HG02763 (cell line): ENCODE measurements around the gene NDUFB11.

ENCODE experiments used
- ATAC-seq: cut with Tn5 transposase; IDR thresholded peaks from one replicate; pipeline ENCODE4 v1.9.1; 2021; ENCODE audit warnings: mild to moderate bottlenecking, moderate library complexity; ENCODE audit not compliant: unreplicated experiment

Gene NDUFB11

DNA sequence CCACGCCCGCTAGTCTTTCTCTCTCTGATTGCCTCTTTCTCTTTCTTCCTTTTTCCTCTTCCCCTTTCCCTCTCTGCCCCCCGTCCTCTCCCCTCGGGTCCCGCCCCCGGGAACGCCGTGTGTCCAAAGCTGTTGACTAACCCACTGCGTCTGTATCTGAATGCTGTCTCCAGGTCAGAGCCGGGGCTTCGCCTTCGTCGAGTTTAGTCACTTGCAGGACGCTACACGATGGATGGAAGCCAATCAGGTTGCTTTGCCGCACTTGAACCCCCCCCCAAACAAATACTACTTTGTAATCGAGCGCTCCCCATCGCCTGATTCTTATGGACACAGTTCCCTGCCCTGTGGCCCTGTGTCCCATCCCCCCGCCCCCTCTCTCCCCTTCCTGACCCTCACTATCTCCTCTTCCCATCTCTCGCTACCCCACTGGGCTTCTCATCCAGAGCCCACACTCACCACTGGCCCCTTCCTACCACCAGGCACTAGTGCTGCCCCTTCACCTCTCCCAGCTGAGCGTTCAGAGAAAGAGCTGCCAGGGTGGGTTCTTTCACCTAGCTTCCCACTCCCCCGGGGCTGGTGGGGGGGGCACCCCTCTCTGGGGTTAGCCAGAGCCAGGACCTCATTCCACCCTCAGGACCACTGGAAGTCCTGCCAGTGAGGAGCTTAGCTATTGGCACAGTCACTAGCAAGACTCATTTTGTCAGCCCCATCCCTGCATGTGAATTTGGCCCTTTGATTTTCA, 30.5 kb upstream of the NDUFB11 start:
- ATAC-seq = no peak

DNA sequence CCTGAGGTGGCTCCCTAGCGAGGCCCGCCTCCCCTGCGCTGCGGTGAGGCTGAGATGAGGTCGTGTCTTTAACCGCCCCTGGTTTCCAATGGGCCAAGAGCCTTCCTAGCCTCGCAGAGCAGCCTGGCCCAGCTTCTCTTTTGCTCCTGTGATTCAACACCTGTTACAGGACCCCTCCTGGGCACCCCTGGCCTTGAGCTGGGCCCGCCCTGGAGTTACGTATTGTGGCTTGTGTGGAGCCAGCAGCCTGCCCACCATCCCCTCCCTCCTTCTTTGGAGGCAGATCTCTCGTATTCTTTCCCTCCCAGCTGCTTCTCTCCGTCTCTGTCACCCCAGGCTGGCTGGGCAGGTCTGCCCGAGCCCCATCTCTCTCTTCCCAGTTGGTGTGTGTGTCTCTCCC, 29.9 kb upstream of the NDUFB11 start:
- ATAC-seq = no peak

DNA sequence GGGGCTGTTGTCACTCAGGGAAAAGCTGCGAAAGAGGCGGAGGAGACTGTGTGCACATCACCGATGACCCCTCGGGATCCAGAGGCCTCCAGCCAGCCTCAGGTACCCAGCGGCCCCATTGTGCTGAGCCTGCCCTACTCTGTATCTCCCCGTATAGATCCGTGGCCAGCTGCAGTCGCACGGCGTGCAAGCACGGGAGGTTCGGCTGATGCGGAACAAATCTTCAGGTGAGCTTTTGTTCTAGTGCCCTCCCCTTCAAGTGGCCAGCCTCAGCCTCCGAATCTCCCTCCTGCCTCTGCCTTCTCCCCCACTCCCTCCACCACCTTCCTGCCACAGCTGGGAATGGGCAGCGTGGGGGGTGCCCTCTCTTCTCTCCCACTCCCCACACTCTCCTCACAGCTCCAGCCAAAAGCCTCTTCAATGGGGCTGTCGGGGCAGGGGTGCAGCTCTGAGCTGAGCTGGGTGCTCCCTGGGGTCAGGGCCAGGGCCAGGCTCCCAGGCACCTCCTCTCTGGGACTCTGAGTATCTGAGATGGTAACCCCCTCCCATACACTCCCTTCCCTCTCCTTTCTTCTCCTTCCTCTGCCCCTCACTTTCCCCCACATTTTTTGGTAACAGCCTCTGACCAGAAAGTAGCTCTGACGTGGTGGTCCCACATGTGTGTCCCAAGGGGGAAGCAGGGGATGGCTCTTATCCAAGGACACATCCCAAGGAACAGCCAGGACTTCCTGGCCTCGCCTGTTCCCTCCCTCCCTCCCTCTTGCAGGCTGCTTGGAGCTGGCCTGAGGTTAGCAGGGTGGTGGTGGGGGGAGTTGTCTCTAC, 28.7 kb upstream of the NDUFB11 start:
- ATAC-seq = no peak

DNA sequence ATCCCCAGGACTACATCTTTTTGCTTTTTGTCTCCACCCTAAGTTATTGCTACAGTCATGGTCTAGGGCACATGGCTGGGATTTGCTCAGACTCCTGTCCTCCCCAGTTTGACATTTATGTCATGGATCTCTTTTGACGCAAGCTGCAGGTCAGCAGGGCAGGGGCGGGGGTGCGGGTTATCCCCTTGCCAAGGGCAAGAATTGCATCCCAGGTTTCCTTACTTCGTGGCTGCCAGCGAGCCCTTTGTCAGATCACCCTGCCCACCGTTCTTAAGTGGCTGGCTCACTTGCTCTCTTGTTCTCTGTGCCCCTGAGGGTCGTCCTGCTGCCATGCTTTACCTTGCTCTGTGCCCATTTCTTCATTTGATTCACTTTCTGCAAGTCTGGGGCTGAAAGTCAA, 28.0 kb upstream of the NDUFB11 start:
- ATAC-seq = no peak

DNA sequence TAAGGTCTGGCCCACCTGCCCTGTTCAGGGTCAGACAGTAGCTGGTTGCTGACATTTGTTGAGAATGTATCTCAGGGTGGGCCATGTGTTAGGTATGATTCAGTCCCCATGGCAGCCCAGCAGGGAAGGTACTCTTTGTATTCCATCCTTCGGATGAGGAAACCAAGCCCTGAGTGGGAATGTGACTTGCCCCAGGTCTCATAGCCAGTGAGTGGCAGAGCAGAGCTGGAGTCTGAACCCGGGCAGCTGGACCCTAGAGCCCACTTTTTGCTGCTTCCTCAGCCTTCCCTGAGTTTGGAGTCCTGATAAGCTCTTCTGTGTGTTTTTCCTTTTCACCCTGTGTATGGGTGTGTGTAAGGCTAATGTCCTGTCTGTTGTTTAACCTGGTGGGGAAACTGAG, 27.5 kb upstream of the NDUFB11 start:
- no peak for ATAC-seq

DNA sequence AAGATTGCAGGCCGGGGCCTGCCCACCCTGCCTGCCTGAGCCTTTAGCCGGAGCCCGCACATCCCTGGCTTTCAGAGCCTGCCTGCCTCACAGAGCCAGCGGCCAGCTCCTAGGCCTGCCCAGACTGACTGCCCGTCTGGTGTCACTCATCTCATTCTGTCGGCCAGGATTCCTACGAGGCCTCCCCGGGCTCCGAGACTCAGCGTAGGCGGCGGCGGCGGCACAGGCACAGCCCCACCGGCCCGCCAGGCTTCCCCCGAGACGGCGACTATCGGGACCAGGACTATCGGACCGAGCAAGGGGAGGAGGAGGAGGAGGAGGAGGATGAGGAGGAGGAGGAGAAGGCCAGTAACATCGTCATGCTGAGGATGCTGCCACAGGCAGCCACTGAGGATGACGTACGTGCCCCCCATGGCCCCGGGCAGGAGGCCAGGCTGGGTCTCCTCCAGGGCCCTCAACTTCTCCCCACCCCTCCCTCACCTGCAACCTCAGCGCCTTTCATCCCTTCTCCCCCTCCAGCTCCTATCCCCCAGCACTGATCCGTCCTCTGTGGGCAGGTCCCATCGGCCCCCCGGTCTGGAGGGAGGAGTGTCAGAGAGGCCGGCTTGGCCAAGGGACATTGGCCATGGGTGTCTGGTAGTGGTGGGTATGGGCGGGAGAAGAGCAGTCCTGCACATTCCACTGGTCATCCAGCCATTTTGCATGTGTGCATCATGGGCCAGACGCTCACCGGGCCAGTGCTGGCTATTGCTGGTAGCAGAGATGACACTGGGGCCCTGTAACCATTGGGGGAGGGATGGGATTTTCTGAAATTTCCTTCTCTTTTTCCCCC, 26.6 kb upstream of the NDUFB11 start:
- no peak for ATAC-seq

DNA sequence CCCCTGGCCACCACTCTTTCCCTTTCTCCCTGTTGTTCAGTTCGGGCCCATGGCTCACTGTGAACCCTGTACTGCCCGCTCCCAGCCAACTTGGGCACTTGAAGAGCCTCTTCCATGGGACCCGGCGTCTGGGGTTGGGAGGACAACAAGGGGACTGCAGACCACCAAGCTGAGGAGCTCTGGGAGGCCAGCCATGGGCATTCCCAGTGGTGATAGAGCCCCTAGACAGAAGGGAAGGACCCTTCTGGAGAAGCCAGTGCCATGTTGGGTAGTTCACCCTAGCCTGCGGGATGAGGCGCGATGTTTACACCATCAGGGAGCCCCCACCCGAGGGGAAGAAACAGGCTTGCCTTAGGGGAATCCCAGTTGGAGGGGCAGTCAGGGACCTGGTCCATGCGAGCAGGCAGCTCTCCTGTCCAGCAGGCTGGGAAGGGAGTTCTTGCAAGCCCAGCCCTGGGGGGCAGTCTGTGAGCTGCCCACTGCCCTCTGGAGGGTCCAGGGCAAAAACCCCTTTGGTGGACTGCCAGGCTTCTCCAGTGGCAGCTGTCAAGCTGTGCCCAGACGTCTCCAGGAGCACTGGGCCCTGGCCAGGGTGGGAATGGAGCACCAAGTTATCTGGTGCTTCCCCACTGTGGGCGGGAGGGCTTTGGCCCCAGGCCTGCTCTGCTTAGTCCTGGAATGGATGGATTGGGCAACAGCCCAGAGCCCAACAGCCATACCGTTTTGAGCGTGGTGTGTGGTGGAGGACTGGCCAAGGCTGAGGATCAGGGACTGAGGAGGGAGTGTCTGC, 25.4 kb upstream of the NDUFB11 start:
- ATAC-seq = no peak

DNA sequence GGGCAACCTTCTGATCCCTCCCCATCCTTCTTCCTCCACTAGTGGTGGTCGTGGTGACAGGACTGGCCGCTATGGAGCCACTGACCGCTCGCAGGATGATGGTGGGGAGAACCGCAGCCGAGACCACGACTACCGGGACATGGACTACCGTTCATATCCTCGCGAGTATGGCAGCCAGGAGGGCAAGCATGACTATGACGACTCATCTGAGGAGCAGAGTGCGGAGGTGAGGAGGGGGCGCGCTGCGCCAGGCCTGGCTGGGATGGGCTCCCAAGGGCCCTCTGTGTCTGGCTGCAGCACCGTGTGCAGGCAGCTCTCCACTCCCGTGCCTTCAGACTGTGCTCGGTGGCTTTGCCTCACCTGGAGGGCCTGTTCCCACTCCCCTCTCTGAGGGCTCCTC, 24.8 kb upstream of the NDUFB11 start:
- no peak for ATAC-seq

DNA sequence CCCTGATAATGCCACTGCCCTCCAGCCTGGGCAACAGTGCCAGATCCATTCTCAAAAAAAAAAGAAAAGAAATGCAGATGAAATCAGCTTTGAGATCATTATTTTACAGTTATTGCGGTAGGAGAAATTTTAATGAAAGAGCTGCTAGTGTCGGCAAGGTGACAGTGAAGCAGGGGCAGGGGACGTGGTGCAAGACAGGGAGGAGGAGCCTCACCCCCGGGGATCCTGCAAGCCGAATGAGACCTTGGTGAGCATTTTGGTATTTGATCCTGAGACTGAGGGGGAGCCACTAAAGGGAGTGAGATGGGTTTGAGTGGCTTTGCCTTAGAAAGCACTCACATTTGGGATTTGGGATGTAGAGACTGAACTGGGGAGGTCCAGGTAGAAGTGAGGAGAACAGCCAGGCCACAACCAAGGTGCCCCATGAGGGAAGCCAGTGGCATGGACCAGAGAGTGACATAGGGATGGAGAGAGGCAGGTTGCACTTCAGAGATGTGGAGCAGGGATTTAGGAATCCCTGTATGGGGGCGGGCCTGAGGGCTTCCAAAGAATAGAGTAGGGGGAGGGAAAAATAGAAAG, 24.1 kb upstream of the NDUFB11 start:
- ATAC-seq = no peak

DNA sequence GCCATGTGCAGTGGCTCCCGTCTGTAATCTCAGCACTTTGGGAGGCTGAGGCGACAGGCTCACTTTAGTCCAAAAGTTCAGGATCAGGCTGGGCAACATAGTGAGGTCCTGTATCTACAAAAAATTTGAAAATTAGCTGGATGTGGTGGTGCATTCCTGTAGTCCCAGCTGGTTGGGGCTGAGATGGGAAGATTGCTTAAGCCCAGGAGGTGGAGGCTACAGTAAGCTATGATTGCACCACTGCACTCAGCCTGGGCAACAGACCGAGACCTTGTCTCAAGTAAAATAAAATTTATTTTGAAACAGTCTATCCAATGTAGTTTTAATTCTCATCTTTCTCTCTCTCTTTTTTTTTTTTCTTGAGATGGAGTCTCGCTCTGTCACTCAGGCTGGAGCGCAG, 21.6 kb upstream of the NDUFB11 start:
- no peak for ATAC-seq

DNA sequence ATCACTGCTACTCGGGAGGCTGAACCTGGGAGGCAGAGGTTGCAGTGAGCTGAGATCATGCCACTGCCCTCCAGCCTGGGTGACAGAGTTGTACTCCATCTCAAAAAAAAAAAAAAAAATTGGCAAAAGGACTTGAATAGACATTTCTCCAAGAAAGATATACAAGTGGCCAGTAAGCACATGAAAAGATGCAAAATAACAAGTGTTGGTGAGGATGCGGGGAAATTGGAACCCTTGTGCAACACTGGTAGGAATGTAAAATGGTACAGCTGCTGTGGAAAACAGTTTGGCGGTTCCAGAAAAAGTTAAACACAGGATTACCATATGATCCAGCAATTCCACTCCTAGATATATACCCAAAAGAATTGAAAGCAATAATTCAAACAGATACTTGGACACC, 19.9 kb upstream of the NDUFB11 start:
- ATAC-seq = no peak

DNA sequence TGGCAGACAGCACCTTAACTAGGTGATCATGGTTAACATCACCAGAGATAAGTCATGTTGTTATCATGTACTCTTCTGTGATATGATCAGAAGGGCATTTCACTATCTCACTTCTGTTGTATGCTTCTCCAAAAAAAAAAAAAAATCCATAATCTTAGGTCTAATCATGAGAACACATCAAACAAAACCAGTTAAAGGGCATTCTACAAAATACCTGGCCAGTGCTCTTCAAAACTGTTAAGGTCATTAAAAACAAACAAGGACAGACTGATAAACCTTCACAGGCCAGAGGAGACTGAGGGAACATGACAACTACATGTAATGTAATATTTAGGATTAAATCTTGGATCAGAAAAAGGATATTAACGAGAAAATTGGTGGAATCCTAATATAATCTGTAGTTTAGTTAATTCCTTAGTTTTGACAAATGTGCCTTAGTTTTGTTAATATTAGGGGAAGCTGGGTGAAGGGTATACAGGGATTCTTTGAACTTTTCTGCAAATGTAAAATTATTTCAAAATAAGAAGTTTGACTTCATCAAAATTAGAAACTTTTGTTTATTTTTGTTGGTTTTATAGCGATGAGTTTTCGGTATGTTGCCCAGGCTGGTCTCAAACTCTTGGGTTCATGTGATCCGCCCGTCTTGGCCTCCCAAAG, 18.6 kb upstream of the NDUFB11 start:
- ATAC-seq = no peak

DNA sequence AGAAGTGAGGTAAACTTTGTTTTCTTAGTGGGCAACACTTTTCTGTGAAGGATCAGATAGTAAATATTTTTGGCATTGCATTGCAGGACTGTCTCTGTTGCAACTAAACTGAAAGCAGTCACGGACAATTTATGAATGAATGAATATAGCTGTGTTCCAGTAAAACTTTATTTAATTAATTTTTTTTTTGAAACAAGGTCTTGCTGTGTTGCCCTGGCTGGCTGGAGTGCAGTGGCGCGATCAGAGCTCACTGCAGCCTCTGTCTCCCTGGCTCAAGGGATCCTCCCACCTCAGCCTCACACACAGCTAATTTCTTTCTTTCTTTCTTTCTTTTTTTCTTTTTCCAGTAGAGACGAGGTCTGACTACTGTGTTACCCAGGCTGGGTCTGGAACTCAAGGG, 16.3 kb upstream of the NDUFB11 start:
- no peak for ATAC-seq

DNA sequence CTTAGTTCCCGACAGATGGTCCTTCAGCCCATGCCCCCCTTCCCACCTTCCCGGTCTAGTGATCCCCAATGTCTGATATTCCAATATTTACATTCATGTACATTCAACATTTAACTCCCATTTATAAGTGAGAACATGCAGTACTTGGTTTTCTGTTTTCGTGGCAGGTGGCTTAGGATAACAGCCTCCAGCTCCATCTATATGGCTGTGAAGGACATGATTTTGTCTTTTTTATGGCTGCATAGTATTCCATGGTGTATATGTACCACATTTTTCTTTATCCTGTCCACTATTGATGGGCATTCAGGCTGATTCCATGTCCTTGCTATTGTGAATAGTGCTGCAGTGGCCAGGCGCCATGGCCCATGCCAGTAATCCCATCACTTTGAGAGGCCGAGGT, 14.3 kb upstream of the NDUFB11 start:
- no peak for ATAC-seq

DNA sequence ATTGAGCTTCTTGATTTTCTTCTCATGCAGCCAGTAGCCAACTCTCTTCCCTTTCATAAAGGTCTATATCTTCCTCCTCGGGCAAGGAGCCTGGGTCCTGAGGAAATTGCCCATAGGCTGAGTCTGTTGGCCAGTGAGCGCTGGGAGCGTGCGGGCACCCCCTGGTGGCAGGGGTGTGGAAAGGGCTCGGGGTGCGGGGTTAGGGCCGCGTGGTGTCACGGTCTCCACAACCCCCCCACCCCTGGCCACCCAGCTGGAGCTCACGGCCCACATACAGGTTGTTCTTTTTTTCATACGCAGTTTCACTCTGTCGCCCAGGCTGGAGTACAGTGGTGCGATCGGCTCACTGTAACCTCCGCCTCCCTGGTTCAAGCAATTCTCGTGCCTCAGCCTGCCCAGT, 13.6 kb upstream of the NDUFB11 start:
- no peak for ATAC-seq

DNA sequence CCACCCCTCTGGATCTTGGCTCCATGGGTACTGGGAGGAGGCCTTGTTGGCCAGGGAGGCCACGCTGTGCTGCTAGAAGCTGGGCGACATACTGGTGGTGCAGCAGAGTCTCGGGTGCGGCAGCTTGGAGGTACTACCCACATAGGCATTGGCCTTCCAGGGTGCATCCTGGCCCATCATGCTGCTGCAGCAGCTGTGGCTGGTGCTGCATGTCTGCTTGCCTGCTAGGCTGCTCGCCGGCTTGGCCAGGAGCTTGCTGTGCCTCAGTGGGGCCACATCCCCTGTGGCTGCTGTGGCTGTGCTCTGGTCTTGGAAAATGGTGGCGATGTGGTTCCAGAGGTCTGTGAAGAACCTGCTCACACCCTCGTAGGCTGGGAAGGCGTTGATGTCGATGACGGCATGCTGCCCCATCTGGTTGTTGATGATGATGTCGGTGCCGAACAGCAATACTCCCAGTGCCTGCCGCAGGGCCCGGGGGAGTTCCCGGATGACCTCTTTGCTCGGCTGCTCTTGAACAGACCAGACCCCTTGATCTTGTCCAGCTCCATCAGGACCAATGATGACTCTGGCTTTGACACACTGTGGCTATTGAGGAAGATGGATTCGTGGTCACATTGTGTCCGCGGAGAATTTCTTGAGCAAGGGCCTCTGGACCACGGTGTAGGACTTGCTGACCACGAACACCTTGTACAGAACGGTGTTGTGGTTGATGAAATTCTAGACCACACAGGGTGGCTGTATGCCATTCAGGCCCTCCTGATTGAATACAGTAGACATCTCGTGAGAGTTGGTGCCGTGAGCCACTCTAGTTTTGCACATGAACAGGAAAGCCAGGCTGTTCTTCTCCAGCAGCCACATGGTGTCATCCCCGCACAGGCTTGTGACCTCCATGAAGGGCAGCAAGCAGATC, 12.4 kb upstream of the NDUFB11 start:
- no peak for ATAC-seq

DNA sequence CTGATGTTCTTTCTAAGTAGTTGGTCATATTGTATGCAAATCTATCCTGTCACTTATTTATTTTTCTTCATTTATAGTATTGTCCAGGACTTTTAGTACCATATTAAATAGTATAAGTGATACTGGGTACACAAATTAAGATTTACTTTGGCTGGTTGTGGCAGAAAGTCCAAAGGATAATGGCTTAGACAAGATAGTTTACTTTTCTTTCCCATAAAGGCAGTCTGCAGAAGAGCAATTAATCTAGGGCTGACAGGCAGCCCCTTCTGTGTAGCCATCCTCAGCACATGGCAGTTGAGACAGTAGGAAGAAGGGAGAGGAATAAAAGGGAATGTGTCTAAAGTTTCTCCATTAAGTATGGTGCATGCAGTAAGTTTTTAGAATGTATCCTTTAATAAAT, 6.9 kb upstream of the NDUFB11 start:
- no peak for ATAC-seq

DNA sequence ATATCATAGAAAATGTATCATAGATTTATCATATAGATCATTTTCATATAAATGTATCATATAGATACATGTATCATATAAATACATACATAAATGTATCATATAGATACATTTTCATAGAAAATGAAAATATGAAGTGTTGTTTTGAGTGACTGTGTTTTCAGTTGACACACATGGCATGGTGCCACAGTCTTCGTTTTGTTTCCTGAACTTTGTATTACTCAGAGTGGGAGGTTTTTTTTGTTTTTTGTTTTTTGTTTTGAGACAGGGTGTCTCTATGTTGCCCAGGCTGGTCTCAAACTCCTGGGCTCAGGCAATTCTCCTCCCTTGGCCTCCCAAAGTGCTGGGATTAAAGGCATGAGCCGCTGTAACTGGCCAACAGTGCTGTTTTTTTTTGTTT, 4.4 kb upstream of the NDUFB11 start:
- ATAC-seq = no peak
